Ovary (tissue), 9 donors: ENCODE results near the gene SHLD1. TPM values are rescaled to one million over a fixed set of nuclear protein-coding genes. Genes with fewer than 3 reads are reported as not detected.

Source experiments
- DNase-seq, 5 donors: peaks; one replicate each; pipeline ENCODE4 v3.0.0-alpha.2; 2019 to 2020
- H3K27ac ChIP-seq, 2 donors: fragments of 200-600 bp; one replicate each; pipeline versions ENCODE4 v1.5.1 to v1.8.0; 2019 to 2022
- H3K27me3 ChIP-seq: fragments of 200-600 bp; one replicate; pipeline ENCODE4 v1.8.0; 2022
- H3K36me3 ChIP-seq: fragments of 200-600 bp; sonication (generic); one replicate; pipeline ENCODE4 v1.5.1; 2019
- H3K4me1 ChIP-seq: one replicate; pipeline ENCODE4 v1.8.1; 2013; ENCODE audit warnings: mild to moderate bottlenecking, moderate library complexity; ENCODE audit not compliant: insufficient read depth
- H3K4me3 ChIP-seq: fragments of 200-600 bp; sonication (generic); one replicate; pipeline ENCODE4 v1.5.1; 2017
- H3K9me3 ChIP-seq, 2 donors: fragments of 200-600 bp in 1 of 2; sonication (generic) in 1 of 2; one replicate each; pipeline versions ENCODE4 v1.5.1 to v1.8.1; 2013 to 2019; ENCODE audit warnings: mild to moderate bottlenecking in 1 of 2, moderate library complexity in 1 of 2
- EP300 ChIP-seq: sonication (generic); formaldehyde crosslinking; IDR thresholded peaks from one replicate; pipeline ENCODE4 v1.6.1; 2017; ENCODE audit warnings: antibody characterized with exemption
- POLR2A ChIP-seq: fragments of 450-650 bp; IDR thresholded peaks from one replicate; pipeline ENCODE4 v1.6.1; 2017; ENCODE audit warnings: antibody characterized with exemption, mild to moderate bottlenecking, moderate library complexity
- WGBS, 3 donors: extraction: QIAGEN DNeasy Blood & Tissue Kit in 1 of 3; methylation state at CpG; one replicate each; pipeline versions ENCODE4 v1.1.5 to v1.1.7; 2013 to 2017; 5-methylcytosine and 5-hydroxymethylcytosine counted together
- intact Hi-C, 4 donors: fragments of 100-400 bp; cut with DNase I; formaldehyde crosslinking; loops; one replicate each; pipeline versions ENCODE4 v1.11.0 to v1.15.1; 2022 to 2023
- polyA plus RNA-seq, 2 donors: library from polyadenylated mRNA; stranded (reverse); fragments of 200-250 nt in 1 of 2; fragments of 350-450 nt in 1 of 2; fragmentation: Illumina TruSeq in 1 of 2; extraction: RNeasy Lipid Tissue Mini Kit (QIAGEN cat#74804) in 1 of 2; gene quantifications; one replicate each; pipeline ENCODE4 v1.2.3, GENCODE V29; 2013 to 2014
- total RNA-seq, 7 donors: library from RNA; depleted of rRNA in 2 of 7; stranded (reverse); fragments of >200 nt in 2 of 7; fragmentation: NEBNext Ultra II Directional in 3 of 7; extraction: Animal tissue kit (Norgen Biotek cat#: 25700) in 3 of 7; gene quantifications; one replicate each; pipeline versions ENCODE4 v1.1.0 to v1.2.4, GENCODE V29; 2016 to 2023
- TF ChIP-seq, protein P1 (sequence below), 3 donors: fragments of 450-650 bp in 2 of 3; fragments of 200-600 bp in 1 of 3; IDR thresholded peaks; one replicate each; pipeline versions ENCODE4 v1.5.1 to v1.8.0; 2016 to 2022; ENCODE audit warnings: antibody characterized with exemption in 3 of 3, mild to moderate bottlenecking in 1 of 3
- donor health status: DM: no; HTN: no; CAD: no; lungs with moderate emphysema.
- donor health status: DM: no; HTN: no; CAD: no.
- donor health status: Bipolar disorder and iron deficiency.
- donor health status: DM: yes; HTN: yes; CAD: no.
- donor health status: DM: no; HTN: no; CAD: no.
- donor health status: DM: yes; HTN: yes; CAD: no.

Gene SHLD1
- total and polyA plus RNA-seq, 9 donors: 3.8 to 12.4 (median 7.2) TPM

DNA sequence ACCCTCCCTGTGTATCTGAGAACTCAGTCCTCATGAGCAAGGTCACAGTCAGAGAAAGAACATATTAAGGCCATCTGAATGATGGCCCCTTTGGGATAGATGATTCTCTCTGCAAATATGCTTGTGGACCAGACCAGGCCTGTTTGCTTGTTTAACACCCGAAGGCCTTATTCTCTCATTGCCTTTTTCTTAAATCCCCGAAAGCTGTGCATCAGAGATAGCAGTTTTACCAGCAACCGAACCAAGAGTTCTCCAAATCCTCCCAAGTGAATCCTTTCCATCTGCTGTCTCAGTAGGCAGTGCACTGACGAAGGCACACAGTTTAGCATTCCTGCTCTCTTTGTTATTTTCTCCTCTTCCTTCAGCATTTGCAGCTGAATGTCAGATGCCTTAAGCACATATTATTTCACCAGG, 120.4 kb downstream of the SHLD1 start:
- Histone ChIP-seq H3K4me1 (peaks cover 1% of the 10 kb centered on the region), H3K36me3 (no peaks in the 10 kb centered on the region), H3K27me3 (no peaks in the 10 kb centered on the region), H3K4me3 (no peak overlapping the region), H3K27ac (no peak overlapping the region), H3K9me3 (no peaks in the 10 kb centered on the region)
- WGBS, 3 donors: 64 to 74% (median 70%) methylated on average over 4 of the region's 4 CpGs
- no peak for DNase-seq
- no peak for TF ChIP-seq EP300
- TF ChIP-seq, protein P1, sequence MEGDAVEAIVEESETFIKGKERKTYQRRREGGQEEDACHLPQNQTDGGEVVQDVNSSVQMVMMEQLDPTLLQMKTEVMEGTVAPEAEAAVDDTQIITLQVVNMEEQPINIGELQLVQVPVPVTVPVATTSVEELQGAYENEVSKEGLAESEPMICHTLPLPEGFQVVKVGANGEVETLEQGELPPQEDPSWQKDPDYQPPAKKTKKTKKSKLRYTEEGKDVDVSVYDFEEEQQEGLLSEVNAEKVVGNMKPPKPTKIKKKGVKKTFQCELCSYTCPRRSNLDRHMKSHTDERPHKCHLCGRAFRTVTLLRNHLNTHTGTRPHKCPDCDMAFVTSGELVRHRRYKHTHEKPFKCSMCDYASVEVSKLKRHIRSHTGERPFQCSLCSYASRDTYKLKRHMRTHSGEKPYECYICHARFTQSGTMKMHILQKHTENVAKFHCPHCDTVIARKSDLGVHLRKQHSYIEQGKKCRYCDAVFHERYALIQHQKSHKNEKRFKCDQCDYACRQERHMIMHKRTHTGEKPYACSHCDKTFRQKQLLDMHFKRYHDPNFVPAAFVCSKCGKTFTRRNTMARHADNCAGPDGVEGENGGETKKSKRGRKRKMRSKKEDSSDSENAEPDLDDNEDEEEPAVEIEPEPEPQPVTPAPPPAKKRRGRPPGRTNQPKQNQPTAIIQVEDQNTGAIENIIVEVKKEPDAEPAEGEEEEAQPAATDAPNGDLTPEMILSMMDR (IDR thresholded peaks at IDR 0.05): no peak
- no peak for TF ChIP-seq POLR2A
- intact Hi-C loops: no loop called here

- 63 to 72% (median 65%) methylated on average over 6 of the region's 6 CpGs for WGBS, 3 donors
- no peak for DNase-seq
- H3K27ac ChIP-seq: no peak overlapping the region
- intact Hi-C loops: no loop called here
- H3K9me3 ChIP-seq: no peaks in the 10 kb centered on the region
- H3K36me3 ChIP-seq: no peaks in the 10 kb centered on the region
- H3K4me3 ChIP-seq: no peak overlapping the region
- no peak for TF ChIP-seq POLR2A
- TF ChIP-seq, protein P1 (IDR thresholded peaks at IDR 0.05): no peak
- TF ChIP-seq EP300: no peak
- H3K4me1 ChIP-seq: no peaks in the 10 kb centered on the region
- H3K27me3 ChIP-seq: no peaks in the 10 kb centered on the region
Measured at GRCh38 chr20:5871459-5872410, 121.5 kb downstream of the SHLD1 start.

DNA sequence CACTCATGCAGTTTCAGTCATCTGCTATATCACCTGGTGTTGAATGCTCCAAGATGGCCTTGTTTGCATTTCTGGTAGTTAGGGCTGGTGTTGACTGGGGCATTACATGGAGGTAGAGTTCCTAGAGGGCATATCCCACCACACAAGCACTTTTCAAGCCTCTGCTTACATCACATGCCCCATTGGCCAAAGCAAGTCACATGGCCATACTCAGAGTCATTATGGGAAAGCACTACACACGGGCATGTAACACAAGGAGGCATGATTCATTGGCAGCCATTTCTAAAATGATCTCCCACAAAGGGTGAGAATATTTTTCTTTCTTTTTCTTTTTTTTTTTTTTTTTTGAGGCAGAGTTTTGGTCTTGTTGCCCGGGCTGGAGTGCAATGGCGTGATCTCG, 126.9 kb downstream of the SHLD1 start:
- Histone ChIP-seq H3K9me3 (no peaks in the 10 kb centered on the region), H3K27ac (no peak overlapping the region), H3K4me3 (no peak overlapping the region), H3K4me1 (no peaks in the 10 kb centered on the region), H3K27me3 (no peaks in the 10 kb centered on the region), H3K36me3 (no peaks in the 10 kb centered on the region)
- DNase-seq: no peak
- intact Hi-C loops: no loop called here
- 80 to 83% (median 83%) methylated on average over 4 of the region's 4 CpGs for WGBS, 3 donors
- TF ChIP-seq POLR2A: no peak
- no peak for TF ChIP-seq EP300
- TF ChIP-seq, protein P1 (IDR thresholded peaks at IDR 0.05): no peak

GRCh38 chr20:5880326-5880725, 130.1 kb downstream of the SHLD1 start:
- no peak for DNase-seq
- WGBS, 3 donors: 95 to 97% (median 95%) methylated on average over 3 of the region's 3 CpGs
- TF ChIP-seq, protein P1 (IDR thresholded peaks at IDR 0.05): no peak
- no peak for TF ChIP-seq POLR2A
- no peak for TF ChIP-seq EP300
- intact Hi-C loops: no loop called here
- H3K9me3 ChIP-seq: no peaks in the 10 kb centered on the region
- H3K36me3 ChIP-seq: no peaks in the 10 kb centered on the region
- no peak overlapping the region for H3K4me3 ChIP-seq
- H3K27me3 ChIP-seq: no peaks in the 10 kb centered on the region
- no peak overlapping the region for H3K27ac ChIP-seq
- H3K4me1 ChIP-seq: no peaks in the 10 kb centered on the region
